GM12892 (cell line): ENCODE measurements around the gene RREB1.

Source experiments
- DNase-seq: peaks from one replicate; pipeline ENCODE4 v3.0.0; 2011; ENCODE audit not compliant: insufficient read length
- FAIRE-seq: peaks from 2 replicates; lab custom pipeline; 2011; peaks lifted over from hg19 to GRCh38; lab: Jason Lieb, UNC
- POLR2A ChIP-seq: IDR thresholded peaks from 2 replicates; pipeline ENCODE4 v1.6.1; 2011; ENCODE audit warnings: low read depth, low read length, control low read depth
- POLR2AphosphoS5 ChIP-seq: IDR thresholded peaks from 2 replicates; pipeline ENCODE4 v1.6.1; 2011; ENCODE audit warnings: low read depth, low read length, control low read depth
- TAF1 ChIP-seq: IDR thresholded peaks from 2 replicates; pipeline ENCODE4 v1.6.1; 2011; ENCODE audit warnings: low read depth, mild to moderate bottlenecking, control low read depth, low read length, borderline replicate concordance

Gene RREB1

GRCh38 chr6:7129784-7130569 is 22.2 kb downstream of the RREB1 start:
- DNase-seq (no peak), FAIRE-seq (no peak)

GRCh38 chr6:7131390-7131789 is 23.6 kb downstream of the RREB1 start:
- DNase-seq: no peak
- no peak for FAIRE-seq
- TF ChIP-seq TAF1 (no peak), POLR2AphosphoS5 (no peak), POLR2A (no peak)

More at GRCh38 chr6:7129784-7130569, 22.2 kb downstream of the RREB1 start:
- TF ChIP-seq POLR2A (no peak), TAF1 (no peak), POLR2AphosphoS5 (no peak)

GRCh38 chr6:7132398-7133035 is 24.8 kb downstream of the RREB1 start:
- no peak for TF ChIP-seq TAF1
- TF ChIP-seq POLR2AphosphoS5: no peak
- no peak for TF ChIP-seq POLR2A
- DNase-seq: no peak
- no peak for FAIRE-seq

GRCh38 chr6:7134999-7135745 is 27.4 kb downstream of the RREB1 start:
- TF ChIP-seq TAF1: no peak
- no peak for TF ChIP-seq POLR2A
- TF ChIP-seq POLR2AphosphoS5: no peak
- FAIRE-seq (peak; percentile 38), DNase-seq (no peak)

GRCh38 chr6:7135755-7136154 is 28.0 kb downstream of the RREB1 start:
- FAIRE-seq (peak; percentile 82), DNase-seq (no peak)
- TF ChIP-seq TAF1: no peak
- no peak for TF ChIP-seq POLR2A
- TF ChIP-seq POLR2AphosphoS5: no peak

GRCh38 chr6:7136859-7137334 is 29.1 kb downstream of the RREB1 start:
- TF ChIP-seq POLR2A: no peak
- TF ChIP-seq POLR2AphosphoS5: no peak
- no peak for TF ChIP-seq TAF1
- DNase-seq (no peak), FAIRE-seq (peak; percentile 56)

- TF ChIP-seq TAF1 (0 out of 2 replicates have a peak, but pooled peaks have one; percentile 41), POLR2AphosphoS5 (peak; percentile 67; the same call in 1 of the 2 replicates), POLR2A (peak; percentile 78)
- peak; percentile 89 for FAIRE-seq
- no peak for DNase-seq
Measured at GRCh38 chr6:7137335-7138045, 29.7 kb downstream of the RREB1 start.

- DNase-seq: no peak
- FAIRE-seq: no peak
- no peak for TF ChIP-seq TAF1
- no peak for TF ChIP-seq POLR2AphosphoS5
- TF ChIP-seq POLR2A: no peak
Measured at GRCh38 chr6:7138046-7138531, 30.3 kb downstream of the RREB1 start.

GRCh38 chr6:7138921-7139358 is 31.2 kb downstream of the RREB1 start:
- peak; percentile 67 for FAIRE-seq
- TF ChIP-seq POLR2AphosphoS5 (no peak), POLR2A (no peak), TAF1 (no peak)

GRCh38 chr6:7139835-7140470 is 32.2 kb downstream of the RREB1 start:
- no peak for DNase-seq
- no peak for FAIRE-seq
- TF ChIP-seq TAF1 (no peak), POLR2A (no peak), POLR2AphosphoS5 (no peak)

More at GRCh38 chr6:7138921-7139358, 31.2 kb downstream of the RREB1 start:
- no peak for DNase-seq
